ENCODE measurements around the gene SDC1.

Gene SDC1

GRCh38 chr2:20227894-20228505 is 3.1 kb upstream of the SDC1 start:
- DNase-seq (ENCODE audit: low spot score): no peak

- DNase-seq (ENCODE audit: low spot score): no peak
Observed at GRCh38 chr2:20226152-20226545, 1.2 kb upstream of the SDC1 start.

GRCh38 chr2:20225294-20226151 is 593 bp upstream of the SDC1 start:
- peak; percentile 81 for DNase-seq (ENCODE audit: low spot score)

- DNase-seq (ENCODE audit: low spot score): peak; percentile 43
Observed at GRCh38 chr2:20224164-20224715, 690 bp downstream of the SDC1 start.

- peak; percentile 80 for DNase-seq (ENCODE audit: low spot score)
Observed at GRCh38 chr2:20223407-20224163, 1.3 kb downstream of the SDC1 start.

- no peak for DNase-seq (ENCODE audit: low spot score)
Observed at GRCh38 chr2:20222769-20223406, 2.0 kb downstream of the SDC1 start.

- no peak for DNase-seq (ENCODE audit: low spot score)
Observed at GRCh38 chr2:20222014-20222768, 2.7 kb downstream of the SDC1 start.

- no peak for DNase-seq (ENCODE audit: low spot score)
Observed at GRCh38 chr2:20221555-20221973, 3.4 kb downstream of the SDC1 start.

GRCh38 chr2:20220806-20221554 is 4.0 kb downstream of the SDC1 start:
- DNase-seq (ENCODE audit: low spot score): no peak

- no peak for DNase-seq (ENCODE audit: low spot score)
Observed at GRCh38 chr2:20219763-20220380, 5.1 kb downstream of the SDC1 start.

GRCh38 chr2:20218331-20219320 is 6.3 kb downstream of the SDC1 start:
- DNase-seq (ENCODE audit: low spot score): no peak

- DNase-seq (ENCODE audit: low spot score): no peak
Observed at GRCh38 chr2:20217041-20217970, 7.6 kb downstream of the SDC1 start.

GRCh38 chr2:20216130-20217025 is 8.6 kb downstream of the SDC1 start:
- no peak for DNase-seq (ENCODE audit: low spot score)

- DNase-seq (ENCODE audit: low spot score): no peak
Observed at GRCh38 chr2:20215183-20216040, 9.5 kb downstream of the SDC1 start.

GRCh38 chr2:20214566-20215182 is 10.3 kb downstream of the SDC1 start:
- DNase-seq (ENCODE audit: low spot score): no peak
